ENCODE data around the gene UBAC2.

UBAC2 gene

DNA sequence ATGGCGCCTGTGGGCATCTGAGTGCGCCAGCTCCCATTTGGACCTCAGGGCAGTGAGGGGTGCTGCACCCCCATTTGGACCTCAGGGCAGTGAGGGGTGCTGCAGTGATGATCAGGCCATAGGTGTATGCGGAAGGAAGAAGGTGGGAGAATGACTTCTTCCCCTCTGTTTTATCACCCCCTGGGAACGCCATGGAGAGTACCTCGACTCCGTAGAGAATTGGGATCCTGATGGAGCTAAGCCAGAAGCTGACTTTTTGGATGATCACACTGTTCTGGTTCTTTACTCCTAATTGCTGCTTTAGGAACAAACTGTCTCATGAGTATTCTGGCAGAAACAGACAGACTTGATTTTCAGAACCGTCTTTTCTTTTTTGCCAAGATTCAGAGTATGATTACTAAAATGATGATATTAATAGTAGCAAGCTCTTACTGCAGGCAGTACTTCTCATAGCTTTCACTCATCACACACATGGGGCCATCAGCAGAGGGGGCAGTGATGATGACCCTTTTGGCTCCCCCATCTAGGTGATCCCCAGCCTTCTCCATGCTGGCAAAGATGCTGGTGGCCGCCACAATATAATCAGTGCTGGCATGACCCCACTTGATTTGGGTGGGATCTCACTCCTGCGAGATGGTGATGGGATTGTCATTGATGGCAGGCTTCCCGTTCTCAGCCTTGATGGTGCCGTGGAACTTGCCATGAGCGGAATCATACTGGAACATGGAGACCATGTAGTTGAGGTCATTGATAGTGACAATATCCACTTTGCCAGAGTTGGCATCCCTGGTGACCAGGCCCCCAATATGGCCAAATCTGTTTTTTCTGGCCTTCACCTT, 10.3 kb upstream of the UBAC2 start:
- H3K9me3 ChIP-seq: no peaks in the 10 kb centered on the region

DNA sequence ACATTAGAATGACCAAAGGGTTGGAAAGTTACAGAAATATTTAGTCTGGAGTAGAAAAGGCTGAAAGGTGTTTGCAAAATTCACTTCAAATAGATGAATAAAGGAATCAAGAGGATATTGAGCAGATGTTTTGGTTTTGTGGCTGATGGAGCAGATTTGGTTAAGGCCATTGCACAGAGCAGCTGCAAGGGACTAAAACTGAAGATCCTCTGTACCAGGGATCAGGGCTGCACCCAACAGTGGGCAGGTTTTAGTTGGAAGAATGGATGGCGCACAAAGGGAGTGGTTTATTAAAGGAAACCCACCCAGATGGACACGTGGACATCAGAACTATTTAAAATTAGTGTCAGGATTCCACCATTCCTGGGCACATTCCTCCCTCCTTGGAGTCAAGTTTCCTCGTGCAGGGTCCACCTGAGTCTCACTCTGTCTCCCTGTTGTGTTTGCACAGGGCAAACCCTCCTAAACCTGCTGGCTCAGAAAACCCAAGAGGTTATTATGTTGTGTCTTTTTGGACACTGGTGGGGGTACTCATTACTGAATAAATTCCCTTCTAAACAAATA, 9.2 kb upstream of the UBAC2 start:
- H3K9me3 ChIP-seq: no peaks in the 10 kb centered on the region
- TF ChIP-seq, protein P1, sequence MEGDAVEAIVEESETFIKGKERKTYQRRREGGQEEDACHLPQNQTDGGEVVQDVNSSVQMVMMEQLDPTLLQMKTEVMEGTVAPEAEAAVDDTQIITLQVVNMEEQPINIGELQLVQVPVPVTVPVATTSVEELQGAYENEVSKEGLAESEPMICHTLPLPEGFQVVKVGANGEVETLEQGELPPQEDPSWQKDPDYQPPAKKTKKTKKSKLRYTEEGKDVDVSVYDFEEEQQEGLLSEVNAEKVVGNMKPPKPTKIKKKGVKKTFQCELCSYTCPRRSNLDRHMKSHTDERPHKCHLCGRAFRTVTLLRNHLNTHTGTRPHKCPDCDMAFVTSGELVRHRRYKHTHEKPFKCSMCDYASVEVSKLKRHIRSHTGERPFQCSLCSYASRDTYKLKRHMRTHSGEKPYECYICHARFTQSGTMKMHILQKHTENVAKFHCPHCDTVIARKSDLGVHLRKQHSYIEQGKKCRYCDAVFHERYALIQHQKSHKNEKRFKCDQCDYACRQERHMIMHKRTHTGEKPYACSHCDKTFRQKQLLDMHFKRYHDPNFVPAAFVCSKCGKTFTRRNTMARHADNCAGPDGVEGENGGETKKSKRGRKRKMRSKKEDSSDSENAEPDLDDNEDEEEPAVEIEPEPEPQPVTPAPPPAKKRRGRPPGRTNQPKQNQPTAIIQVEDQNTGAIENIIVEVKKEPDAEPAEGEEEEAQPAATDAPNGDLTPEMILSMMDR (IDR thresholded peaks at IDR 0.05; ENCODE audit: low read depth, low read length): no peak
- DNase-seq: no peak
- H3K4me1 ChIP-seq: no peaks in the 10 kb centered on the region
- no peak overlapping the region for H3K4me3 ChIP-seq (ENCODE audit: low read depth, low read length)
- no peaks in the 10 kb centered on the region for H3K27me3 ChIP-seq
- H3K36me3 ChIP-seq: no peaks in the 10 kb centered on the region

More for the DNA sequence above, 10.3 kb upstream of the UBAC2 start:
- TF ChIP-seq, protein P1 (IDR thresholded peaks at IDR 0.05; ENCODE audit: low read depth, low read length): no peak
- Histone ChIP-seq H3K36me3 (no peaks in the 10 kb centered on the region), H3K27me3 (no peaks in the 10 kb centered on the region), H3K4me1 (no peaks in the 10 kb centered on the region), H3K4me3 (ENCODE audit: low read depth, low read length) (no peak overlapping the region)
- DNase-seq: no peak

DNA sequence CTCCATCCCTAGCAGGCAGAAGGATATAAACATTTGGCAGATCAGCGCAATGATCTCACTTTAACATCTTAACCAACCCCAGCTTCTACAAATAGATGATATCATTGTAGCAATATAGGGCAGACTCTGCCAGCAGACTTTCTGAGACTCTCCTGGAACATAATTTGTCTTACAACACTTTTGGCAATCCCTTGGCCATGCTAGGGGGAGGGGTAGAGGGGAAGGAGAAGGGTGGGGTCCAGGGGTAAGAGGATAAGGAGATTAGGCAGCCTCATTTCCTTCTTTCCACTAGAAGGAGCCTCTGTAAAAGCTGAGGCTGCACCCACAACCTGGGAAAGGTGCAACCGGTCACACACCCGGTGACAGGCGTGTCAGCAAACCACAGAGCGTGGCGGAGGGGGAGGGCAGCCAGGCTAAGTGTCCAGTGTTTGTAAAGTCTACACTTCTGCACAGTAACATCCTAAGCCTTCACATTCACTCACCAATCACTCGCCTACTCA, 8.7 kb upstream of the UBAC2 start:
- TF ChIP-seq, protein P1 (IDR thresholded peaks at IDR 0.05; ENCODE audit: low read depth, low read length): no peak
- Histone ChIP-seq H3K36me3 (no peaks in the 10 kb centered on the region), H3K27me3 (no peaks in the 10 kb centered on the region), H3K4me1 (no peaks in the 10 kb centered on the region), H3K4me3 (ENCODE audit: low read depth, low read length) (no peak overlapping the region), H3K9me3 (no peaks in the 10 kb centered on the region)
- DNase-seq: no peak

DNA sequence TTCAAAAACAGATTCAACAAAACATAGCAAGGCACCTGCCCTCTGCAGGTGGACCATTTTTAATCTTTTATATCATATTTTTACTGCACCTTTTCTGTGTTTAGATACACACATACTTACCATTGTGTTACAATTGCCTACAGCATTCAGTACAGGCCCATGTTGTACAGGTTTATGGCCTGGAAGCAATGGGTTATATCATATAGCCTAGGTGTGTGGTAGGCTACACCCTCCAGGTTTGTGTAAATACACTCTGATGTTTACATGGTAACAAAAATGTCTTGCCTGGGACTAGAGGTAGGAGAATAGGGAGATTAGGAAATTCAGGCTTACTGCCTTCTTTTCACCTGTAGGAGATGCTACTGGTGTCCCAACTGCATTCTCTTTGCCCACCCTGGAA, 8.2 kb upstream of the UBAC2 start:
- Histone ChIP-seq H3K36me3 (no peaks in the 10 kb centered on the region), H3K4me1 (no peaks in the 10 kb centered on the region), H3K9me3 (no peaks in the 10 kb centered on the region), H3K4me3 (ENCODE audit: low read depth, low read length) (no peak overlapping the region), H3K27me3 (no peaks in the 10 kb centered on the region)
- no peak for DNase-seq
- TF ChIP-seq, protein P1 (IDR thresholded peaks at IDR 0.05; ENCODE audit: low read depth, low read length): no peak

DNA sequence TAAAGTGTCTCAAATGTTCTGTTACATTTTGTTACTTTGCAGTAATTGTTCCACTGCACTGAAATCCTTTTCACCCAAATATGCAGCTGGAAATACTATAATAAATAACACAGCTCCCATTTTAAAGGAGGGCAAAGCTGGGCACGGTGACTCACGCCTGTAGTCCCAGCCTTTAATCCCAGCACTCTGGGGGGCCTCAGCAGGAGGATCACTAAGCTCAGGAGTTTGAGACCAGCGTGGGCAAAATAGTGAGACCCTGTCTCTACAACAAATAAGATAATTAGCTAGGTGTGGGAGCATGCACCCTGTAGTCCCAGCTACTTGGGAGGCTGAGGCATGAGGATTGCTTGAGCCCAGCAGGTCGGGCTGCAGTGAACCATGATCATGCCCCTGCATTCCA, 7.5 kb upstream of the UBAC2 start:
- Histone ChIP-seq H3K36me3 (no peaks in the 10 kb centered on the region), H3K9me3 (no peaks in the 10 kb centered on the region), H3K4me1 (no peaks in the 10 kb centered on the region), H3K27me3 (no peaks in the 10 kb centered on the region), H3K4me3 (ENCODE audit: low read depth, low read length) (no peak overlapping the region)
- TF ChIP-seq, protein P1 (IDR thresholded peaks at IDR 0.05; ENCODE audit: low read depth, low read length): no peak
- DNase-seq: no peak
